Stimulated activated CD4-positive, alpha-beta T cell treated with anti-CD3 and anti-CD28 coated beads, Interleukin-15, amount 100 ng/mL, for 48 hours (primary cell): ENCODE data around the gene ZSCAN20.

Experiments
- DNase-seq, 2 donors: peaks; one replicate each; pipeline ENCODE4 v3.0.0-alpha.2; 2020; ENCODE audit warnings: low read depth in 2 of 2

The ZSCAN20 gene

GRCh38 chr1:33532936-33533335 is 60.5 kb downstream of the ZSCAN20 start:
- no peak for DNase-seq

- DNase-seq, result no peak
Observed at GRCh38 chr1:33535334-33535733, 62.9 kb downstream of the ZSCAN20 start.

GRCh38 chr1:33537885-33538284 is 65.4 kb downstream of the ZSCAN20 start:
- DNase-seq, result no peak

GRCh38 chr1:33541966-33542365 is 69.5 kb downstream of the ZSCAN20 start:
- DNase-seq, result no peak
